Stimulated activated CD8-positive, alpha-beta memory T cell treated with anti-CD3 and anti-CD28 coated beads, Interleukin-12 subunit alpha, Interleukin-12 subunit beta, amount 100 ng/mL, for 4 hours (primary cell): ENCODE measurements around the gene ZXDC.

Source experiments
- DNase-seq: peaks from one replicate; pipeline ENCODE4 v3.0.0-alpha.2; 2020; ENCODE audit warnings: low read depth

ZXDC gene

GRCh38 chr3:126434931-126435411 lies 40.7 kb downstream of the ZXDC start:
- DNase-seq, result no peak

- DNase-seq, result no peak
These were observed 41.5 kb downstream of the ZXDC start for GRCh38 chr3:126434264-126434590.

GRCh38 chr3:126433496-126434263 lies 42.0 kb downstream of the ZXDC start:
- DNase-seq, result no peak

GRCh38 chr3:126433105-126433430 lies 42.6 kb downstream of the ZXDC start:
- DNase-seq, result no peak

- DNase-seq, result no peak
These were observed 43.2 kb downstream of the ZXDC start for GRCh38 chr3:126432361-126433104.

GRCh38 chr3:126431103-126431534 lies 44.6 kb downstream of the ZXDC start:
- DNase-seq, result no peak

- no peak for DNase-seq
These were observed 50.9 kb downstream of the ZXDC start for GRCh38 chr3:126424751-126425150.

- DNase-seq, result no peak
These were observed 51.5 kb downstream of the ZXDC start for GRCh38 chr3:126424039-126424717.

GRCh38 chr3:126423191-126424038 lies 52.3 kb downstream of the ZXDC start:
- no peak for DNase-seq

- no peak for DNase-seq
These were observed 53.1 kb downstream of the ZXDC start for GRCh38 chr3:126422571-126423091.

- no peak for DNase-seq
These were observed 53.6 kb downstream of the ZXDC start for GRCh38 chr3:126422121-126422520.

- DNase-seq, result no peak
These were observed 54.0 kb downstream of the ZXDC start for GRCh38 chr3:126421573-126422119.

GRCh38 chr3:126419886-126420786 lies 55.6 kb downstream of the ZXDC start:
- DNase-seq, result no peak

GRCh38 chr3:126419151-126419703 lies 56.5 kb downstream of the ZXDC start:
- no peak for DNase-seq

- no peak for DNase-seq
These were observed 57.0 kb downstream of the ZXDC start for GRCh38 chr3:126418661-126419131.

- DNase-seq, result no peak
These were observed 57.6 kb downstream of the ZXDC start for GRCh38 chr3:126417981-126418530.

- DNase-seq, result no peak
These were observed 58.2 kb downstream of the ZXDC start for GRCh38 chr3:126417515-126417914.

- no peak for DNase-seq
These were observed 58.7 kb downstream of the ZXDC start for GRCh38 chr3:126416943-126417342.
